SK-N-SH treated with all-trans-retinoic acid at 6 μM for 48 hours (cell line): ENCODE measurements around the gene SIAH2.

Experiments used
- ATAC-seq: fragments of 200-7000 bp; cut with Tn5 transposase; 3 replicates; pipeline ENCODE4 v1.9.1; 2020; ENCODE audit warnings: mild to moderate bottlenecking, moderate library complexity
- ARNTL ChIP-seq: fragments of 450-650 bp; formaldehyde crosslinking; IDR thresholded peaks from 2 replicates; pipeline ENCODE4 v1.5.0; 2020; ENCODE audit warnings: low read depth, mild to moderate bottlenecking, moderate library complexity, borderline replicate concordance
- BACH2 ChIP-seq: fragments of 250-450 bp; sonication (Bioruptor Pico); IDR thresholded peaks from 2 replicates; pipeline ENCODE4 v1.9.0; 2021; ENCODE audit warnings: mild to moderate bottlenecking, borderline replicate concordance
- CSDC2 ChIP-seq: fragments of 250-450 bp; sonication (Bioruptor Pico); IDR thresholded peaks from 2 replicates; pipeline ENCODE4 v1.5.0; 2020; ENCODE audit warnings: mild to moderate bottlenecking, moderate library complexity
- CSRNP3 ChIP-seq: fragments of 250-450 bp; sonication (Bioruptor Pico); IDR thresholded peaks from 2 replicates; pipeline ENCODE4 v1.5.1; 2021; ENCODE audit warnings: mild to moderate bottlenecking, moderate library complexity
- GLIS3 ChIP-seq: fragments of 250-450 bp; sonication (Bioruptor Pico); IDR thresholded peaks from 2 replicates; pipeline ENCODE4 v1.5.0; 2020; ENCODE audit warnings: mild to moderate bottlenecking, moderate library complexity
- ISL1 ChIP-seq: fragments of 250-450 bp; sonication (Bioruptor Pico); IDR thresholded peaks from 2 replicates; pipeline ENCODE4 v2.1.2; 2022; ENCODE audit warnings: mild to moderate bottlenecking, moderate library complexity
- OSR1 ChIP-seq: fragments of 250-450 bp; sonication (Bioruptor Pico); IDR thresholded peaks from 2 replicates; pipeline ENCODE4 v1.8.0; 2022; ENCODE audit warnings: moderate library complexity, mild to moderate bottlenecking, inconsistent platforms
- POU6F1 ChIP-seq: fragments of 250-450 bp; sonication (Bioruptor Pico); IDR thresholded peaks from 2 replicates; pipeline ENCODE4 v1.8.0; 2021; ENCODE audit warnings: low read depth, mild to moderate bottlenecking, moderate library complexity, borderline replicate concordance
- PPARA ChIP-seq: fragments of 250-450 bp; sonication (Bioruptor Pico); IDR thresholded peaks from 2 replicates; pipeline ENCODE4 v1.5.0; 2020; ENCODE audit warnings: mild to moderate bottlenecking, borderline replicate concordance
- RARB ChIP-seq: fragments of 250-450 bp; sonication (Bioruptor Pico); IDR thresholded peaks from 2 replicates; pipeline ENCODE4 v1.8.0; 2021; ENCODE audit warnings: mild to moderate bottlenecking, moderate library complexity
- SNAI2 ChIP-seq: fragments of 250-450 bp; sonication (Bioruptor Pico); IDR thresholded peaks from 2 replicates; pipeline ENCODE4 v1.5.0; 2020; ENCODE audit warnings: mild to moderate bottlenecking, moderate library complexity
- TCF4 ChIP-seq: fragments of 250-450 bp; sonication (Bioruptor Pico); IDR thresholded peaks from 2 replicates; pipeline ENCODE4 v1.8.0; 2021; ENCODE audit warnings: mild to moderate bottlenecking, moderate library complexity, borderline replicate concordance
- TOX ChIP-seq: fragments of 250-450 bp; sonication (Bioruptor Pico); IDR thresholded peaks from 2 replicates; pipeline ENCODE4 v1.8.0; 2021; ENCODE audit warnings: mild to moderate bottlenecking, moderate library complexity, borderline replicate concordance
- ZFP3 ChIP-seq: fragments of 250-450 bp; sonication (Bioruptor Pico); IDR thresholded peaks from 2 replicates; pipeline ENCODE4 v1.5.0; 2020; ENCODE audit warnings: mild to moderate bottlenecking, moderate library complexity
- ZFP30 ChIP-seq: fragments of 450-650 bp; formaldehyde crosslinking; IDR thresholded peaks from 2 replicates; pipeline ENCODE4 v1.5.0; 2022; ENCODE audit warnings: mild to moderate bottlenecking, moderate library complexity
- ZNF565 ChIP-seq: fragments of 450-650 bp; formaldehyde crosslinking; conservative IDR thresholded peaks from 2 replicates; pipeline ENCODE4 v1.5.0; 2020; ENCODE audit warnings: low read depth, mild to moderate bottlenecking, moderate library complexity
- ZNF70 ChIP-seq: fragments of 450-650 bp; formaldehyde crosslinking; IDR thresholded peaks from 2 replicates; pipeline ENCODE4 v1.5.0; 2020; ENCODE audit warnings: mild to moderate bottlenecking, moderate library complexity
- TF ChIP-seq, protein P1 (sequence below): fragments of 250-450 bp; sonication (Bioruptor Pico); IDR thresholded peaks from 2 replicates; pipeline ENCODE4 v1.5.0; 2020; ENCODE audit warnings: mild to moderate bottlenecking, moderate library complexity
- TF ChIP-seq, protein P2 (sequence below): fragments of 250-450 bp; sonication (Bioruptor Pico); IDR thresholded peaks from 2 replicates; pipeline ENCODE4 v1.8.0; 2020; ENCODE audit warnings: mild to moderate bottlenecking, moderate library complexity, borderline replicate concordance
- TF ChIP-seq, protein P3 (sequence below): fragments of 250-450 bp; sonication (Bioruptor Pico); IDR thresholded peaks from 2 replicates; pipeline ENCODE4 v1.5.1; 2020; ENCODE audit warnings: low read depth, mild to moderate bottlenecking, moderate library complexity

The SIAH2 gene

DNA sequence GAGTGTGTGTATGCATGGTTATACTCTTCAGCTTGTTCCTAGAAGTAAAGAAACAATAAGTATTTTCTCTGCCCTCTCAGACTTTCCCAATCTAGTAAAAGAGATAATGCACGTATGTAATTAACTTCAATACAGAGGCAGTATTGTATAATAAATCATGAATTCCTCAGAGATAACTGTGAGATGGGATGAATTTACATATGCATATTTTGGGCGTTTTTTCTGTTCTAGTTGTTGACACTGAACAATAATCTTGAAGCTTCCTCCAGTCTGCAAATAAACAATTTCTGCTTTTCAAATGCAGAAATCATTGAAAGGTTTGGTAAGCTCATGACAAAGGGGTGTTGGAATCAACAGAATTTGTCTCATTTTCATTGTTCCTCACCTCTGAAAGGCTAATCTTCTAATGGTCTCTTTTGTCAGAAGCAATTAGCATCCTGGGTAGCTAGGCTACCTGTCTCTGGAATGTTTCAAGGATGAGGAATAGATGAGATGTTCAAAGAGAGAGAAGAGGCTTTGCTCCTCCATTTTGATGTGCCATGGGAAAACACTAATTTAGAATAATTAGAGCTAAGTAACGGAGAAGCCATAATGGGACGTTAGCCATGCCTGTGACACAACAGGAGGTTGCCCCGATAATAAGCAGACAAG is 43.3 kb upstream of the SIAH2 start (continued):
- TF ChIP-seq PPARA (CRISPR knock-in tag): no peak
- TF ChIP-seq RARB: no peak

- ATAC-seq: no peak
These were observed 42.4 kb upstream of the SIAH2 start for GRCh38 chr3:150805354-150805753.

DNA sequence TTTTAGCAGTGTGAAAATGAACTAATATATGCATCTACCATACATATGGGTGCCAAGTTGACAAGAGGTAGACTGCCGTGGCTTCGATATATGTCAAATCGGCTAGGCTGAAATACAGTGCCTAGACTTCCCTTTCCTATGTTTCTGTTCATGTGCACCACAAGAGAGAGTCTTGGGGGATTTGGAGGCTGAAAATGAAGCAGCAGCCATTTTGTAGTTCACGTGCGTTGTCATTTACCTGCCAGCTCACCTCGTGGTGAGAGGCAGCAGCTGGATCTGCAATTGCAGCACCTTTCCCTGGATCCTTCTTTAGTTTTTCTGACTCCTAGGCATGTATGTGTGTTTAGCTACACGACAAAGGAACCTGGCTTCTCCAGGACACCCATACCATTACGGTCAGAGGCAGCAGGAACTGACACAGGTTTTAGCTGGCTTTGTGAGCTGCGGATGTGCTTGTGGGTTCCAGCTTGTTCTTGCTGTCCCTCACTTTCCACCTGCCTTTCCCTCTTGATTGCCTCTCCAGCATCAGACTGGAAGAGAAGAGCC is 40.5 kb upstream of the SIAH2 start:
- ATAC-seq: no peak
- TF ChIP-seq RARB: no peak
- TF ChIP-seq PPARA (CRISPR knock-in tag): no peak
- TF ChIP-seq, protein P1, sequence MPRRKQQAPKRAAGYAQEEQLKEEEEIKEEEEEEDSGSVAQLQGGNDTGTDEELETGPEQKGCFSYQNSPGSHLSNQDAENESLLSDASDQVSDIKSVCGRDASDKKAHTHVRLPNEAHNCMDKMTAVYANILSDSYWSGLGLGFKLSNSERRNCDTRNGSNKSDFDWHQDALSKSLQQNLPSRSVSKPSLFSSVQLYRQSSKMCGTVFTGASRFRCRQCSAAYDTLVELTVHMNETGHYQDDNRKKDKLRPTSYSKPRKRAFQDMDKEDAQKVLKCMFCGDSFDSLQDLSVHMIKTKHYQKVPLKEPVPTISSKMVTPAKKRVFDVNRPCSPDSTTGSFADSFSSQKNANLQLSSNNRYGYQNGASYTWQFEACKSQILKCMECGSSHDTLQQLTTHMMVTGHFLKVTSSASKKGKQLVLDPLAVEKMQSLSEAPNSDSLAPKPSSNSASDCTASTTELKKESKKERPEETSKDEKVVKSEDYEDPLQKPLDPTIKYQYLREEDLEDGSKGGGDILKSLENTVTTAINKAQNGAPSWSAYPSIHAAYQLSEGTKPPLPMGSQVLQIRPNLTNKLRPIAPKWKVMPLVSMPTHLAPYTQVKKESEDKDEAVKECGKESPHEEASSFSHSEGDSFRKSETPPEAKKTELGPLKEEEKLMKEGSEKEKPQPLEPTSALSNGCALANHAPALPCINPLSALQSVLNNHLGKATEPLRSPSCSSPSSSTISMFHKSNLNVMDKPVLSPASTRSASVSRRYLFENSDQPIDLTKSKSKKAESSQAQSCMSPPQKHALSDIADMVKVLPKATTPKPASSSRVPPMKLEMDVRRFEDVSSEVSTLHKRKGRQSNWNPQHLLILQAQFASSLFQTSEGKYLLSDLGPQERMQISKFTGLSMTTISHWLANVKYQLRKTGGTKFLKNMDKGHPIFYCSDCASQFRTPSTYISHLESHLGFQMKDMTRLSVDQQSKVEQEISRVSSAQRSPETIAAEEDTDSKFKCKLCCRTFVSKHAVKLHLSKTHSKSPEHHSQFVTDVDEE (CRISPR knock-in tag): no peak
- TF ChIP-seq, protein P2, sequence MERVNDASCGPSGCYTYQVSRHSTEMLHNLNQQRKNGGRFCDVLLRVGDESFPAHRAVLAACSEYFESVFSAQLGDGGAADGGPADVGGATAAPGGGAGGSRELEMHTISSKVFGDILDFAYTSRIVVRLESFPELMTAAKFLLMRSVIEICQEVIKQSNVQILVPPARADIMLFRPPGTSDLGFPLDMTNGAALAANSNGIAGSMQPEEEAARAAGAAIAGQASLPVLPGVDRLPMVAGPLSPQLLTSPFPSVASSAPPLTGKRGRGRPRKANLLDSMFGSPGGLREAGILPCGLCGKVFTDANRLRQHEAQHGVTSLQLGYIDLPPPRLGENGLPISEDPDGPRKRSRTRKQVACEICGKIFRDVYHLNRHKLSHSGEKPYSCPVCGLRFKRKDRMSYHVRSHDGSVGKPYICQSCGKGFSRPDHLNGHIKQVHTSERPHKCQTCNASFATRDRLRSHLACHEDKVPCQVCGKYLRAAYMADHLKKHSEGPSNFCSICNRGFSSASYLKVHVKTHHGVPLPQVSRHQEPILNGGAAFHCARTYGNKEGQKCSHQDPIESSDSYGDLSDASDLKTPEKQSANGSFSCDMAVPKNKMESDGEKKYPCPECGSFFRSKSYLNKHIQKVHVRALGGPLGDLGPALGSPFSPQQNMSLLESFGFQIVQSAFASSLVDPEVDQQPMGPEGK (CRISPR knock-in tag): no peak
- TF ChIP-seq BACH2 (CRISPR knock-in tag): no peak
- TF ChIP-seq CSDC2 (CRISPR knock-in tag): no peak
- no peak for TF ChIP-seq ZNF565 (CRISPR knock-in tag)

More at GRCh38 chr3:150805354-150805753, 42.4 kb upstream of the SIAH2 start:
- no peak for TF ChIP-seq OSR1 (CRISPR knock-in tag)
- TF ChIP-seq BACH2 (CRISPR knock-in tag): no peak
- TF ChIP-seq ZFP30 (CRISPR knock-in tag): no peak
- TF ChIP-seq CSRNP3: no peak
- no peak for TF ChIP-seq ZFP3 (CRISPR knock-in tag)
- no peak for TF ChIP-seq GLIS3 (CRISPR knock-in tag)
- no peak for TF ChIP-seq POU6F1
- no peak for TF ChIP-seq SNAI2 (CRISPR knock-in tag)
- no peak for TF ChIP-seq RARB
- TF ChIP-seq TOX (CRISPR knock-in tag): no peak
- TF ChIP-seq, protein P1 (CRISPR knock-in tag): no peak
- TF ChIP-seq, protein P3, sequence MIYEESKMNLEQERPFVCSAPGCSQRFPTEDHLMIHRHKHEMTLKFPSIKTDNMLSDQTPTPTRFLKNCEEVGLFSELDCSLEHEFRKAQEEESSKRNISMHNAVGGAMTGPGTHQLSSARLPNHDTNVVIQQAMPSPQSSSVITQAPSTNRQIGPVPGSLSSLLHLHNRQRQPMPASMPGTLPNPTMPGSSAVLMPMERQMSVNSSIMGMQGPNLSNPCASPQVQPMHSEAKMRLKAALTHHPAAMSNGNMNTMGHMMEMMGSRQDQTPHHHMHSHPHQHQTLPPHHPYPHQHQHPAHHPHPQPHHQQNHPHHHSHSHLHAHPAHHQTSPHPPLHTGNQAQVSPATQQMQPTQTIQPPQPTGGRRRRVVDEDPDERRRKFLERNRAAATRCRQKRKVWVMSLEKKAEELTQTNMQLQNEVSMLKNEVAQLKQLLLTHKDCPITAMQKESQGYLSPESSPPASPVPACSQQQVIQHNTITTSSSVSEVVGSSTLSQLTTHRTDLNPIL: no peak
- TF ChIP-seq ZNF70 (CRISPR knock-in tag): no peak
- no peak for TF ChIP-seq ZNF565 (CRISPR knock-in tag)
- no peak for TF ChIP-seq TCF4
- no peak for TF ChIP-seq ARNTL
- TF ChIP-seq CSDC2 (CRISPR knock-in tag): no peak
- TF ChIP-seq ISL1 (CRISPR knock-in tag): no peak
- TF ChIP-seq, protein P2 (CRISPR knock-in tag): no peak
